22Rv1 (cell line): ENCODE results near the gene GFY.

Experiments used
- CTCF ChIP-seq: fragments of 450-650 bp; IDR thresholded peaks from 2 replicates; pipeline ENCODE4 v1.5.1; 2017; ENCODE audit warnings: mild to moderate bottlenecking
- ZFX ChIP-seq: fragments of 450-650 bp; IDR thresholded peaks from 2 replicates; pipeline ENCODE4 v1.6.1; 2017; ENCODE audit warnings: antibody characterized with exemption, borderline replicate concordance

GRCh38 chr19:49403404-49404187 is 21.6 kb upstream of the GFY start:
- TF ChIP-seq CTCF (no peak), ZFX (no peak)
